Activated T-helper 1 cell treated with anti-CD3 and anti-CD28 coated beads, Interleukin-12 subunit alpha, Interleukin-12 subunit beta, Interleukin-2, Interleukin-4 antibody, amounts not matched to agents 30 ng/mL and 10 ng/mL and 1 ng/mL, durations not matched to agents 14 hours and 24 hours and 36 hours (primary cell): ENCODE results near the gene MRPL54. TPM values are rescaled to one million over a fixed set of nuclear protein-coding genes. Genes with fewer than 3 reads are reported as not detected.
A peak's percentile ranks its signal among the peaks of the same experiment; 100 is the strongest.

ENCODE experiments used
- DNase-seq: peaks from one replicate; pipeline ENCODE4 v3.0.0; 2021; ENCODE audit warnings: low spot score
- H3K27ac Mint-ChIP-seq: one replicate; pipeline ENCODE4 v1.8.0; 2021; ENCODE audit warnings: mild to moderate bottlenecking, mixed read lengths
- H3K27me3 Mint-ChIP-seq: one replicate; pipeline ENCODE4 v1.8.0; 2022; ENCODE audit warnings: mild to moderate bottlenecking, moderate library complexity, mixed read lengths; ENCODE audit not compliant: insufficient read depth
- H3K36me3 Mint-ChIP-seq: one replicate; pipeline ENCODE4 v1.8.0; 2021; ENCODE audit warnings: low read depth, mixed read lengths
- H3K4me1 Mint-ChIP-seq: one replicate; pipeline ENCODE4 v1.8.0; 2021; ENCODE audit warnings: low read depth, mixed read lengths
- H3K4me3 Mint-ChIP-seq: one replicate; pipeline ENCODE4 v1.8.0; 2021; ENCODE audit warnings: mild to moderate bottlenecking, moderate library complexity, mixed read lengths
- H3K9me3 Mint-ChIP-seq: one replicate; pipeline ENCODE4 v1.8.0; 2021; ENCODE audit warnings: mixed read lengths
- intact Hi-C: fragments of 100-400 bp; cut with micrococcal nuclease; formaldehyde crosslinking; loops from one replicate; pipeline ENCODE4 v1.15.1; 2024
- total RNA-seq: library from RNA; stranded (reverse); gene quantifications from 2 replicates; pipeline ENCODE4 v1.2.3, GENCODE V29; 2022

The MRPL54 gene
- total RNA-seq, 1 donor from 2014 or later: 88.2 TPM

DNA sequence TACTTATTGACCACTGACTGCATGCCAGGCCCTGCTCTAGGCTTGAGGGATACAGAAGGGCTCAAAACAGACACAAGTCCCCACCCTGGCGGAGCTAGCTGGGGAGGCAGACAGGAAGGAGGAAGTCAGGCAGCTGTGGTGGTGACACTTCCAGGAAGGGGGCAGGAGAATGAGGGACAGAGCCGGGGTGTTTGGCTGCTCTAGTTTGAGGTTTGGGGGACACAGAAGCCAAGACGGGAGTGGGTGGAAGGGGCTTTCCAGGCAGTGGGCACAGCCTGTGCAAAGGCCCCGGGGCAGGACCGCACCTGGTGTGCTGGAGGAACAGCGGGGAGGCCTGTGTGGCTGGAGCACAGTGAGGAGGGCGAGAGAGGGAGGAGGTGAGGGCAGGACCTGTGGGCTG, 4.0 kb downstream of the MRPL54 start:
- H3K9me3 Mint-ChIP-seq: no peaks in the 10 kb centered on the region
- peaks cover 2% of the 10 kb centered on the region for H3K27me3 Mint-ChIP-seq
- peak overlapping the region; percentile 37 for H3K27ac Mint-ChIP-seq
- peaks cover 26% of the 10 kb centered on the region for H3K4me1 Mint-ChIP-seq
- no peak for DNase-seq
- intact Hi-C loops: no loop called here
- H3K36me3 Mint-ChIP-seq: peaks cover 17% of the 10 kb centered on the region
- peak overlapping the region; percentile 32 for H3K4me3 Mint-ChIP-seq

DNA sequence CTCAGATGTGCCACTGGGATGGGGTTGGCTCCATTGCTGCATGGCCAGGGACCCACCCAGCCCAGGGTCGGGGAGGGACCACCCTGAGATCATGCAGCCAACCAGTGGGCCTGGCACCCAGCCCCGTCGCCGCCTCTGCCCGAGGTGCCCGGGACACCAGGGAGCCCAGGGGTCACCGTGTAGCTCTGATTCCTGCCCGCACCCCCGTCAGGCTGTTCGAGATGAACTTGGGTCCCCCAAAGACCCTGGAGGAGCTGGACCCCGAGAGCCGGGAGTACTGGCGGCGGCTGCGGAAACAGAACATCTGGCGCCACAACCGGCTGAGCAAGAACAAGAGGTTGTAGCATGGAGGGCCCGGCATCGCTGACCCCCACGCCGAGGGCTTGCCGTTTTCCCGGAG, 4.6 kb downstream of the MRPL54 start:
- Mint-ChIP-seq H3K27ac (no peak overlapping the region), H3K27me3 (peaks cover 2% of the 10 kb centered on the region), H3K4me1 (peaks cover 20% of the 10 kb centered on the region), H3K9me3 (no peaks in the 10 kb centered on the region), H3K36me3 (peaks cover 17% of the 10 kb centered on the region), H3K4me3 (no peak overlapping the region)
- DNase-seq: no peak
- intact Hi-C loops: no loop called here

DNA sequence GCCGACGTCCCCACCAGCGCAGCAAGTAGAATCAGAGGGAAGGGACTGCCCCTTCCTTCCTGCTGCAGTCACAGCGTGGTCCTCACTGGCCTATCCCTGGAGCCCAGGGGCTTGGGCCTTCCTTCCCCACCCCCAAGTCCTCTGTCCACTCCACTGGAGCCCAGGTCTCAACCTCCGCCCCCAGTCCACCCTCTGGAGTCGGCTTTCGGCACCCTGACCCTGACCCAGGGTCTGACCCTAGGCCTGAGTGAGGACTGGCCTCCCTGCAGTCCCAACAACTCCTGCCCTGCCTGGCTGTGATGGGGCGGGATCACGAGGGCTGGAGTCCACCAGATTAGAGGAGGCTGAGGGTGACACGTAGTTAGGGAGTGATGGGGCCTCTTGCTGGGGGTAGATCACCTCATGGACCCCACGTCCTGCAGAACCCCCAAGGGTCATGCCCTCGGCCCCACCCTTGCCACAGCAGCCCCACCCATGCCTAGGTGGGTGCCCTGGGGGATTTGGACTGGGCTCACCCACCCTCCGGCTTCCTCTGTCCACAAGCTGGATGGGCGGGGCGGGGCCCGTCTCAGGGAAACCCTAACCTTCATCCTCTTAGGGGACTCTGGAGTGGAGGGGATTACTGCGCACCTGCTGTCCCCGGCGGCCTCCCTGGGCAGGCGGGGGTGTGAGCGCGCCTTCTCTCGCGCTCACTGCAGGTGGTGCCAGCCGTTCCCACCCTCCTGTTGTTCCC, 5.7 kb downstream of the MRPL54 start:
- Mint-ChIP-seq H3K36me3 (peaks cover 13% of the 10 kb centered on the region), H3K27me3 (no peaks in the 10 kb centered on the region), H3K9me3 (no peaks in the 10 kb centered on the region), H3K4me1 (peaks cover 10% of the 10 kb centered on the region), H3K4me3 (no peak overlapping the region), H3K27ac (no peak overlapping the region)
- intact Hi-C loops: no loop called here
- no peak for DNase-seq

DNA sequence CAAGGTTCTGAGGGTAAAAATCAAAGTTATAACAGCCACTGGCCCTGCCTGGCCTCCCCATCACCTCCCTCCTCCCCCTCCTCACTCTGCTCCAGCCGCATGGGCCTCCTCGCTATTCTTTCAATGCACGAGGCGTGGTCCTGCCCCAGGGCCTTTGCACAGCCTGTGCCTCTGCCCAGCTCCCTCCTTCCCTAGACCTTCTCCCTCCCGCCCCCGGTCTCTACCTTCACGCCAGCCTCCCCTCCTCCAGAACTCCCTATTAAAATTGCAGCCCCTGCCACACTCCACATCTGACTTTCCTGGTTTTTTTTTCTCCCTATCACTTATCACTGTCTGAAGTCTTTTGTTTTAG, 6.2 kb downstream of the MRPL54 start:
- peak overlapping the region; percentile 63 for H3K27ac Mint-ChIP-seq
- peaks cover under 1% of the 10 kb centered on the region for H3K27me3 Mint-ChIP-seq
- H3K9me3 Mint-ChIP-seq: no peaks in the 10 kb centered on the region
- DNase-seq: no peak
- peaks cover 8% of the 10 kb centered on the region for H3K4me1 Mint-ChIP-seq
- H3K4me3 Mint-ChIP-seq: no peak overlapping the region
- H3K36me3 Mint-ChIP-seq: peaks cover 13% of the 10 kb centered on the region
- intact Hi-C loops: no loop called here

DNA sequence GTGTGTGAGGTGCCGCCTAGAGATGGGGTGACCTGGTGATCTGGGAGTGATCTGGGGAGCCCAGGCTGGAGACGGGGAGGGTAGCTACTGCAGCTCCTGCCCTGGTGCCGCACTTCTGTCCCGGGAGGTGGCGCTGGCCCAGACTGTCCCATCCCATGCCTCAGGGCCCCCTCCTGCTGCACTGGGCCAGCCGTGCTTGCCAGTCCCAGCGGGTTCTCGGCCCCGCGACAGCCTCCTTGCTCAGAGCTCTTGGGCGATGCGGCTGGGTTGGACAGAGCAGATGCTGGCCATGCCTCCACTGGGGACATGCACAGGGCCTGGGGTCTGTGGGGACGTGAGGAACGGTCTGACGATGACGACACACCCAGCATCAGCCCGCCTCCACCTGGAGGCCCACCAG, 7.0 kb downstream of the MRPL54 start:
- H3K4me1 Mint-ChIP-seq: peaks cover 8% of the 10 kb centered on the region
- no peaks in the 10 kb centered on the region for H3K9me3 Mint-ChIP-seq
- intact Hi-C loops: no loop called here
- DNase-seq: no peak
- no peak overlapping the region for H3K27ac Mint-ChIP-seq
- peaks cover 2% of the 10 kb centered on the region for H3K27me3 Mint-ChIP-seq
- no peak overlapping the region for H3K4me3 Mint-ChIP-seq
- H3K36me3 Mint-ChIP-seq: peaks cover 13% of the 10 kb centered on the region

DNA sequence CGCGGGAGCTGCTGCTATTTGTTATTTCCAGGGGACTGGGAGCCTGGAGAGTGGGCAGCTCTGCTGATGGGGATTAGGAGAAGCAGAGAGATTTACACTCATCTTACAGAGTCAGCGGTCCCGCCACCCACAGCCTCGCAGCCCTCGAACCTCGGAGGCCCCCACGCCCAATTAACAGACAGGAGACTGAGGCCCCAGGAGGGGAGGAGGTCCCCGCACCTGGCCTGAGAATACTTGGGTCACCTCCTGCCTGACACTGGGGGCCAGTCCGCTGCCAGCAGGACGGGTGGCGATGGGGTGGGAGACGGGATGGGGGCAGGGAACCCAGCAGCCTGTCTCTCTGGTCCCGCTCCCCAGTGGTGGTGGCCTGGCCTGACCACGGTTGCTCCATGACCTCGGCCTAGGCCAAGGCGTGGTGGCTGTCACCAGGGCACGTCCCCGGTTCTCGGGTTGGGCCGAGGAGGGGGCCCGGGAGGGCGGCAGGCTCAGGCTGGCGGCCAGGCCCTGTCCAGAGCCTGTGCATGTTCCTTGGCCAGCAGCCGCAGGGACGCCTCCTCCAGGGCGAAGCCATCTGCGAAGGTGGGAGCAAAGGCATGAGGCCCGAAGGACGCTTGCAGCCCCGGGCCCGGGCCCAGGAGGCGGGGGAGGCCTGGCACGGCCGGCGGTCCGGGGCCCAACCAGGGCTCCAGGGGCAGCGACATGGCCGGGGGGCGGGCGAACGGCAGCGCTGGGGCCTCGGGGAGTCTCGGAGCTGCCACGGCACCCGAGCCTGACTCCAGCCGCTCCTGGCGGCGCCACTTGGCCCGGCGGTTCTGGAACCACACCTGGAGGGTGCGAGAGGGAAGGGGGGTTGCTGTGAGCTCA, 7.9 kb downstream of the MRPL54 start:
- Mint-ChIP-seq H3K36me3 (peaks cover 13% of the 10 kb centered on the region), H3K4me1 (peaks cover 8% of the 10 kb centered on the region), H3K4me3 (no peak overlapping the region), H3K27me3 (peaks cover 2% of the 10 kb centered on the region), H3K9me3 (no peaks in the 10 kb centered on the region), H3K27ac (no peak overlapping the region)
- intact Hi-C loops: no loop called here
- DNase-seq: no peak

DNA sequence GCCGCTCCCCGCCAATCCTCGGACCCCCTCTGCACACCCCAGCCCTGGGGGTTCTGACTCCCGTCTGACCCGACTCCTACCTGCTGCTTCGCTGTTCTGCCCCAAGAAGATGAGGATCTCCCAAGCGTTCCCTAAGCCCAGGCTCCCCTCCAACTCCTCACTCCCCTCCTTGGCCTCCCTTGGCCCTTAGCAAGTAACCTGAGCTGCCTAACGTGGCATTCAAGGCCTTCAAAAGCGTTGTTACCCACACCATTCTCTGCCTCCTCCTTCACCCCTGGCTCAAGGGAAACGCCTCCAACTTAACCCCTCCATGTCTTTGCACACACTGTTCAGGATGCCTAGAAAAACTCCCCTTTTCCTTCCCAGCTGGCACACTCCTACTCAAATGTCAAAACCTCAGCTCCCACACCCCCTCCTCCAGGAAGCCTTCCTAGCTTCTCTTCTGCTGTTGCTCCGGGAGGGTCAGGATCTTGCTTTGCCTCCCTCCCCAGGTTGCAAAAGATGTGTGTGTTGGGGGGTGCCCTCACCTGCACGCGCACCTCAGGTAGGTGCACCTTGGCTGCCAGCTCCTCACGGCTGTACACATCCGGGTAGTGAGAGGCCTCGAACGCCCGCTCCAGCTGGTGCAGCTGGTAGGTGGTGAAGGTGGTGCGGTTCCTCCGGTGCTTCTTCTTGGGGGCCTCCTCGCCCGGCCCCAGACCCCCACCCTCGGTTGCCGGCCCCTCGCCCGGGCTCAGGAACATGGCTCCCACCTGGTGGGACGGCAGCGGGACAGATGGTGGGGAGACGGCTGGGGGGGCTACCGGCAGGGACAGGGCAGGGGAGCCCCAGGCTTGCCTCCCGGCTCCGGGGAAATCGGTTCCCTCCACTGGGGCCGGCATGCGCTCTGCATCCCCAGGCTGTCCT, 8.8 kb downstream of the MRPL54 start:
- Mint-ChIP-seq H3K4me1 (peaks cover 7% of the 10 kb centered on the region), H3K4me3 (no peak overlapping the region), H3K27me3 (peaks cover 2% of the 10 kb centered on the region), H3K9me3 (no peaks in the 10 kb centered on the region), H3K27ac (no peak overlapping the region), H3K36me3 (peaks cover 12% of the 10 kb centered on the region)
- intact Hi-C loops: no loop called here
- no peak for DNase-seq

DNA sequence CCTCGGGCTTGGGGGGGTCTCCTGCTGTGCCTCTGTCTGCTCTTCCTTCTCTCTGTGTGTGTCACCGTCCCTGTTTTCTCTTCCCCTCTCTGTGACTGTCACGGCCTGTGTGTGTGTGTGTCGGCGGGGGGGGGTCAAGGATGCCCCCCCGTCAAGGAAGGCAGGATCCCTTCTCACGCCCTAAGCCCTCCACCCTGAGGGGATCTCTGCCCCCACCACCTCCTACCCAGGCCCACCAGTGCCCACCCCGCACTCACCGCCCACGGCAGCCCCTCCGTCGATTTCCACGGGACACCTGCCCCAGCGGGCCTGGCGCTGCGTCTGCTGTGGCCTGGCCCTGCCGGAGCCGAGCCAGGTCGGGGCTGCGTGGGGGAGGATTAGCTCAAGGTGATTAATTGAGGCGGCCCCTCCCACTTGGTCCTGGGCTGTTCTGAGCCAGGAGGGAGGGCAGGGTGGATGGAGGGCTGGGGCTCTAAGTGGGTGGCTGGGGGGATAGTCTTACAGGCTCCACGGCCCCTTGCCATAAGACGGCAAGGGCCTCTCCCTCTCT, 9.5 kb downstream of the MRPL54 start, which contains the start of gene RAX2:
TSS of gene RAX2 (minus strand) at position 323 of the 550 bp plus-strand sequence. CDS start 486 bp downstream, outside the sequence.
- intact Hi-C loops: no loop called here
- Mint-ChIP-seq H3K4me3 (no peak within 1 kb of the TSS), H3K9me3 (no peaks in the 10 kb centered on the region), H3K4me1 (no peaks in the 10 kb centered on the region), H3K36me3 (peaks cover 6% of the 10 kb centered on the region), H3K27ac (no peak within 1 kb of the TSS), H3K27me3 (peaks cover 2% of the 10 kb centered on the region)
- DNase-seq: no peak

DNA sequence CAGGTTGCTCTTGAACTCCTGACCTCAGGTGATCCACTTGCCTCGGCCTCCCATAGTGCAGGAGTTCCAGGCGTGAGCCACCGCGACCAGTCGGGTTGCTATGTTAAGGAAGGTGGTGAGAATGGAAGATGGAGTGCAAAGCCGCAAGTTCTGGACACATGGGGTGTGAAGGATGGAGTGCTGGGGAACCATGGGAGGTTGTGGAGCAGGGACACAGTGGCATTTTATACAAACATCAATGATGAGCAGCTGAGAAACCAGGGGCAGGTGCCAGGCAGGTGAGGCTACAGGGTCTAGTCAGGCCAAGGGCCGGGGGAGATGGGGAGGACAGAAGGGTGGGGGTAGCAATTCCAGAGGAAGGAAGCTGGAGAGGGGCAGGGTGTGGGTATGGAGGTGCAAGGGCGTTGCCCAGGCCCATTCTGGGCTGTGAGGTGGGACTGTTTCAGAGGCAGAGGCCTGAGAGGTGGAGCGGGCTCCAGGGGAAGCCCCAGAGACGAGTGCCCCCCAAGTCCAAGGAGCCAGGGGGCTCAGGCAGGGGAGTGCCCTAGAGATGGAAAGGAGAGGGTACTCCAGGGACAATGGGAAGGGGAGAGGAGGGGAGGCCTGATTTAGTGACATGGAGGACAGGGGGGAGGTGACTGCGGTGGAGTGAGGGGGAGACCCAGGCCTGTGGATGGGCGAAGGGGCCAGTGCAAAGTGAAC, 11.5 kb downstream of the MRPL54 start:
- Mint-ChIP-seq H3K4me3 (no peak overlapping the region), H3K36me3 (peaks cover 2% of the 10 kb centered on the region), H3K4me1 (no peaks in the 10 kb centered on the region), H3K27me3 (peaks cover 2% of the 10 kb centered on the region), H3K9me3 (no peaks in the 10 kb centered on the region), H3K27ac (no peak overlapping the region)
- DNase-seq: no peak
- intact Hi-C loops: no loop called here

DNA sequence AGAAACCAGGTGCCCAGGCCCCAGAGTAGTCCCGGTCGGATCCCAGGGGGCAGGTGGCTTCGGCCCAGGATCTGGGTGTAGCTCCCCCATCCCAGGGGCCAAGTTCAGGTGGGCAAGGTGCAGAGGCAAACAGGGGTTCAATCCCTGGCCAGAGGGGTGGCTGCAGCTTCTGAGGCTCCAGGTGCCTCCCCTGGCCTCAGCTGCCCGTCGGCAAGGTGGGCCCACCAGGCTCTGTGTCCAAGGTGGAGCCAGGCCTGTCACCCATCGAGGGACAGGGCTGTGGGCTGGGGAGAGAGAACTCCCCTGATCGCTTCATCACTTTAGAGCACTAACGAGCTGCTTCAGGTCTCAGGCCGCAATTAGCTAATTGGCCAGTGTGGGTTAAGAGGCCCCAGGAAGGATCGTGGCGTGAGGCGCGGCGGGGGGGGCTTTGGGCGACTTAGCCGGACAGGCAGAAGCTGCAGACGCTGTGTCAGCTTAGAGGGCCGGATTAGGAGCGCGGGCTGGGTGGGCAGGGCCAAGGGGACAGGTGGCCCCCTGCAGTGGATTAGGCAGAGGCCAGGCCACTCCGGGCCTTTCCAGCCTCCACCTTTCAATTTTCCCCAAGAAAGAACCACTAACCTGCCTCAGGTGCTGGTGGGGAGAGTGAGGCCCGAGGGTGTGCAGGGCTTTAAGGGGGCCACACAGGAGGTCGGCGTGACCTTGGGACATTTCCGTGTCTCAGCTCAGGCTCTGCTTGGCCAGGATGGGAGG, 12.3 kb downstream of the MRPL54 start:
- H3K9me3 Mint-ChIP-seq: no peaks in the 10 kb centered on the region
- peaks cover 2% of the 10 kb centered on the region for H3K36me3 Mint-ChIP-seq
- H3K4me1 Mint-ChIP-seq: no peaks in the 10 kb centered on the region
- peaks cover 2% of the 10 kb centered on the region for H3K27me3 Mint-ChIP-seq
- intact Hi-C loops: no loop called here
- H3K27ac Mint-ChIP-seq: no peak overlapping the region
- no peak for DNase-seq
- no peak overlapping the region for H3K4me3 Mint-ChIP-seq

DNA sequence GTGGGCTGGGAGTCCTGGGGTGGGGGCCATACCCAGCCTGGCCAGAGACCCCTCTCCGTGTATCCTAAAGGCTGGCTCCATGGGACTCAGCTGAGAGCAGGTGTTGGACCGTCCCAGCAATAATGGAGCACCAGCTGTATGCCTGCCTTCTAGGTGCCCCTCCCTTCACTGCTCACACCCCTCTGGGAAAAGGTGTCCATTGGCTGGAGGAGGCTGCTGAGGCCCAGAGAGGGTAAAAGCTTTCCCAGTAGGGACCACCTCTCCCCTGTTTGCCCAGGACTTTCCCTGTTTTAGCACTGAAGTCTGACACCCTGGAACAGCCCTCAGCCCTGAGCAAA, 12.9 kb downstream of the MRPL54 start:
- no peaks in the 10 kb centered on the region for H3K4me1 Mint-ChIP-seq
- H3K36me3 Mint-ChIP-seq: peaks cover 2% of the 10 kb centered on the region
- no peak overlapping the region for H3K27ac Mint-ChIP-seq
- no peak for DNase-seq
- H3K27me3 Mint-ChIP-seq: peaks cover 2% of the 10 kb centered on the region
- no peaks in the 10 kb centered on the region for H3K9me3 Mint-ChIP-seq
- intact Hi-C loops: no loop called here
- H3K4me3 Mint-ChIP-seq: no peak overlapping the region
